Activated effector memory CD4-positive, alpha-beta T cell treated with anti-CD3 and anti-CD28 coated beads, Interleukin-2, amount 50 U/mL, for 16 hours (primary cell): ENCODE data around the gene TBL1X.
"Not testable (repeated sequence)": the region's sequence is repeated elsewhere in the genome, so short reads cannot be mapped to it uniquely, and the experiment has no call there.

Experiments
- DNase-seq: peaks from one replicate; pipeline ENCODE4 v3.0.0-alpha.2; 2020

Gene TBL1X

GRCh38 chrX:9500584-9500983, 35.7 kb downstream of the TBL1X start:
- DNase-seq, result no peak

DNA sequence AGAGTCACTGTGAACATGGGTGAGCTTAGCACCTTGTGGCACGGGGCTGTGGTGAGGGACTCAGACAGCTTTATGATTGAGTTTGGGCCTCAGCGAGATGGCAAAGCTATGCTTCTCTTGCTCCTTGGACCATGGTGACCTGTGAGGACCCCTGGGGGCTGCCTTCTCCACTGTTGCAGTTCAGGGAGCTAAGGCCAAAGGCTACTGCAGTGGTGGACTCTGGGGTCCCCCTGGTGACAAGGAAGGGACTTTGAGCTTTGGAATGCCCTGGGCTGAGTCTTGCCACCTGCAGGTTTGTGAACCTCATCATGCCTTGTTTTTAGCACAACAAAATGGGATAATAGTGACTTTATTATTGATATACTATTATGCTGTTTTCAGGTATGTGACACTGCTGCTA, 36.5 kb downstream of the TBL1X start:
- no peak for DNase-seq

- no peak for DNase-seq
Observed at GRCh38 chrX:9503261-9503660, 38.4 kb downstream of the TBL1X start.

DNA sequence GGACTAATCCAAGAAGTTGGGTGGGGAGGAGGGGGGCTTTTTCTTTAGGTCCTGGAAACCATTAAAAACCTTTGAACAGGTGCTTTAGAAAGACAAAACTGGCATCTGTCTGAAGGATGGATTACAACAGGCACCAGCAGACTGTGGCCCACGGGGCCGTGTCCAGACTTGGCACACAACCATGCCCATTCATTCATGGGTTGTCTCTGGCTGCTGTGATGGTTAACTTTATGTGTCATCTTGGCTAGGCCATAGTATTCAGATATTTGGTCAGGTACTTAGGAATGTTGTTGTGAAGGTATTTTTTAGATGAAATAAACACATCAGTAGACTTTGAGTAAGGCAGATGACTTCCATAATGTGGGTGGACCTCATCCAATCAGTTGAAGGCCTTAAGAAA, 45.5 kb downstream of the TBL1X start:
- DNase-seq, result no peak

GRCh38 chrX:9510980-9511379, 46.1 kb downstream of the TBL1X start:
- no peak for DNase-seq

DNA sequence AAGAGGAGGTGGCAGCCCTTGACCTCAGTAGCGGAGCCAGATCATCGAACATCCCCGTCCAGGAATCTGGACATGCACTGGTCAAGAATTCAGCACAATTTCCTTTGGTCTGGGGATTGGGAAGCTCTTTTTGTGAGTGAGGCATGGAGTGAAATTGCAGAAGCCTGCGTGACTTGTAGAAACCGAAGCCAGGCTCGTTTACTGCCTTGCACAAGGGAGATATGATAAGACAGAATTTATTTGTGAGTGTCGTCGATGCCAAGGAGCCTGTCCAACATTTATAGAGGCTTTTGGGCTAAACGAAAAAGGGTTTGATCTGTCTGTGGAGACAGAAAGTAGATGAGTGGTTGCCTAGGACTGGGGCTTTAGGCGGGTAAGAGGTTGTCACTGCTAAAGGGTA, 50.6 kb downstream of the TBL1X start:
- no peak for DNase-seq

GRCh38 chrX:9515973-9516538, 51.2 kb downstream of the TBL1X start:
- DNase-seq, result no peak

GRCh38 chrX:9516635-9517034, 51.8 kb downstream of the TBL1X start:
- DNase-seq, result no peak

DNA sequence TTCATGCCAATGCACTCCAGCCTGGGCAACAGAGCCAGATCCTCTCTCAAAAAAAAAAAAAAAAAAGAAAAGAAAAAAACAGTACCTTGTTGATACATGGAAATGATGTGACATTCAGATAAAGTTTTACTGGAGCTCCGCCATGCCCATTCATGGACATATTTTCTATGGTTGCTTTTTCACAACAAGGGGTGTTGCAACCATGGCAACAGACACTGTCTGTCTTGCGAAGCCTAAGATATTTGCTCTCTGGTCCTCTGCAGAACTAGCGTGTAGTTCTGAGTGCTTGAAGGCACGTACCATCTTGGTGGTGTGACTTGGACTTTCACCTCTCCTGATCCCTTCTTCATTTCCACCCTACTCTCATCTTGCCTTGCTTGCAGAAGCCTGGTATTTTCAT, 53.2 kb downstream of the TBL1X start:
- no peak for DNase-seq

GRCh38 chrX:9518889-9519288, 54.0 kb downstream of the TBL1X start:
- no peak for DNase-seq

GRCh38 chrX:9519546-9520216, 54.8 kb downstream of the TBL1X start:
- DNase-seq, result no peak

DNA sequence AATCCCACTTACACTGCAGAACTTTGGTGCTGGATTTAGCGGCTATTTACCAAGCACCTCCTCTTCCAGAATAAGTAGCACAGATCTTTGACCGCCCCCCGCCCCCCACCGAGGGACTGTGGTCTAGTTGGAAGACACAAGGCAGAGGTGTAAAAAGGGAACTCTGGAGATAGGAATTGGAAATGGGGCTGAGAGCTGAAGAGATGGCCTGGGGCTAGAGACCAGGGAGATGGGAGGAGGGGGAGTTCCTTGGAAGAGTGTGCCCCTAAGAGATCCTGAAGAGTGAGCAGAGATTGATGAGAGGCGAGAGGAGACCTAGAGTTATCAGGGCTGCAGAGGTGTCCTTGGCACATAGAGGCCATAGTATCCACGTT, 55.3 kb downstream of the TBL1X start:
- no peak for DNase-seq

- no peak for DNase-seq
Observed at GRCh38 chrX:9522378-9523155, 57.7 kb downstream of the TBL1X start.

- DNase-seq, result no peak
Observed at GRCh38 chrX:9525511-9526248, 60.8 kb downstream of the TBL1X start.

- DNase-seq, result no peak
Observed at GRCh38 chrX:9526965-9527364, 62.1 kb downstream of the TBL1X start.

DNA sequence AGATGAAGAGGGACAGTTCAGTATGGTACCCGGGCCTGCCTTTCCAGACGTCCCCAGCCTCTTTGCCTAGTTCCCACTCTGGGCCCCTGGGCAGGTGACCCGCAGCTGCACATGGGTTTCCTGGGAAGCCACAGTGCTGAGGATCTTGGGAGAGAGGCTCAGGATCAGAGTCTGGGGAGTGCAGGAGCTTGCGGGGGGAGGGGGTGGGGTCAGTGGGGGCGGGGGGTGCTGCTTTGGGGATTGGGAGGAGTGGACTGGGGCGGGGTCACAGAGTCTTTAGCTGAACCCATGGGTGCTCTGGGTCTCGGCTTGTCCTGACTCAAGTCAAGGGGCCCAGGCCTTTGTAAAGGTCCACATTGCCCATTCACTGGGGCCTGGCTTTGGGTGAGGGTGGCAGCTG, 63.6 kb downstream of the TBL1X start:
- DNase-seq, result no peak

DNA sequence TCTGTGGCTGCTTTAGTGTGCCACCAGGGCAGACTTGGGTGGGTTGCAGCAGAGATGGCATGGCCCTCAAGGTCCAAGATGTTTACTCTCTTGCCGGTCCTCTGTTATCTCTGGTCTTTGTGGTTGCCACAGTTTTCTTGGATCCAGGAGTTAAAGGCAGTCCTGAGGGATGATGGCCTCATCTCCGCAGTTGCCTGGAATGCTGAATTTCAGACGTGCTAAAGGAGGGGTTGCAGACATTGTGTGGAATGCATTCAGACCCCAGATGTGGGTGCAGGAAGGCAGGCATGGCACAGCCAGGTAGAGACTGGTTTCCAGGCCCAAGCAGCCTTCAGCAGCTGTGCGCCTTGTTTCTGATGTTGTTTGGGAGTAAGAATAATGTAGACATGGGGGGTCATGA, 64.4 kb downstream of the TBL1X start:
- DNase-seq, result no peak

DNA sequence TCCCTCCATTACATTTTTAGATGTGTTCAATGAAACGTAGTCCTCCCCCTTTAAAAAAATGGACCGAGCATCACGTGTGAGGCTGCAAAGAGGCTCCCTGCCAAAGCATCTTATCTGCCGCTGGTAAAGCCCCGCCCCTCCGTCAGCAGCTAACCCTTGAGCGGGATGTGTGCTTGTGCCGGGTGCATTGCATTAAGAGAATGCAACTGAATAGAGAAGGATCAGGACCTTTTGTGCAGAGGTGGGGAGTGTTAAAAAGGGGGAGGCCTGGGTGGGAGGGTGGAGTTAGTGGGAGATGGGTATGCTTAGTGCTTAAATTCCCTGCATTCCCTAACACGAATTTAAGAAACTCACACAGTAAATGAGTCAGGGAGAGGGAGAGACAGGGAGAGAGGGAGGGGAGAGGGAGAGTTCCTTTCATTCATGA, 66.0 kb downstream of the TBL1X start:
- peak; percentile 82 for DNase-seq

DNA sequence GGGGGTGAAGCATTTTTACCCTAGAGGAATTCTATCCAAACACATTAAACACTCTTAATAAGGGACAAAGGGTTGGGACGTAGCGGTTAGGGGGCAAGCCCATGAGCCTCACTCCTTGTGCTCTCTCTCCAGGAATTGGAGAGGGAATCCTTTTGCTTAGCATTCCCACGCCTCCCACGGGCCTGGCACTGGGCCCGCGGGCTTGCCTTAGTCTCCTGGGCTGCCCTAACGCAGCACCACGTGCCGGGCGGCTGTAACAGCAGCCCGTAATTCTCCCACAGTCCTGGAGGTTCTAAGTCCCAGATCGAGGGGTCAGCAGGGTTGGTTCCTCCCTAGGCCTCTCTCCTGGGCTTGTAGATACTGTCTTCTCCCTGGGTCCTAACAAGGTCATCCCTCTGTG, 67.5 kb downstream of the TBL1X start:
- DNase-seq, result no peak

DNA sequence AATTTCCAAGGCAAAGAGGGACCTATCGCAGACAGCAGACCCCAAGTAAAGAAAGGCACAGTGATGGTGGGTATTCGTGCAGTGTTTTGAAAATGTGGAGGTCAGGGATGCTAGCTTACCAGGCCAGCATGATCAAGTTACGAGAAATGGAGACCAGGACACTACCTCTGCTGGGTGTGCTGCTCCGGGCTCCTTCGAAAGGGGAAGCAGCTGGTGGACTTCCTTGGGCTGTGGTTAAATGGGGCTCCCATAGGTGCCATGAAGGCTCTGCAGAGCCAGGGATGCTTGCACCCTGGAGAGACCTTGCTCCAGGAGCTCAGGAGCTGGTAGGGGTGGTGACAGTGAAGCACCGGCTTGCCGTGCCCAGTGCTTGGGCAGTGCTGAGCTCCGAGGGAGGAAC, 68.8 kb downstream of the TBL1X start:
- DNase-seq, result no peak

- DNase-seq, result no peak
Observed at GRCh38 chrX:9534686-9535085, 69.8 kb downstream of the TBL1X start.

- DNase-seq, result no peak
Observed at GRCh38 chrX:9535101-9535500, 70.2 kb downstream of the TBL1X start.

DNA sequence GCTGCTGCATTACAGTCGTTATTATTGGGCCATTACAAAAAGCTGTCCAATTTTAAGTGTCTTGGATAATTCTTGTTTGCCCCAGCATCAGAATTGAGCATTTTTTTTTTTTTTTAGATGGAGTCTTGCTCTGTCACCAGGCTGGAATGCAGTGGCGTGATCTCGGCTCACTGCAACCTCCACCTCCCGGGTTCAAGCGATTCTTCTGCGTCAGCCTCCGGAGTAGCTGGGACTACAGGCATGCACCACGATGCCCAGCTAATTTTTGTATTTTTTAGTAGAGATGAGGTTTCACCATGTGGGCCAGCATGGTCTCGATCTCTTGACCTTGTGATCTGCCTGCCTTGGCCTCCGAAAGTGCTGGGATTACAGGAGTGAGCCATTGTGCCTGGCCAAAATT, 71.3 kb downstream of the TBL1X start:
- DNase-seq, result not testable (repeated sequence)

GRCh38 chrX:9537781-9538180, 72.9 kb downstream of the TBL1X start:
- DNase-seq, result no peak
